GM21528 (cell line): ENCODE results near the gene IMPDH1.

Experiments
- ATAC-seq: cut with Tn5 transposase; IDR thresholded peaks from one replicate; pipeline ENCODE4 v1.9.1; 2021; ENCODE audit warnings: mild to moderate bottlenecking, moderate library complexity; ENCODE audit not compliant: unreplicated experiment, low FRiP score

IMPDH1 gene

DNA sequence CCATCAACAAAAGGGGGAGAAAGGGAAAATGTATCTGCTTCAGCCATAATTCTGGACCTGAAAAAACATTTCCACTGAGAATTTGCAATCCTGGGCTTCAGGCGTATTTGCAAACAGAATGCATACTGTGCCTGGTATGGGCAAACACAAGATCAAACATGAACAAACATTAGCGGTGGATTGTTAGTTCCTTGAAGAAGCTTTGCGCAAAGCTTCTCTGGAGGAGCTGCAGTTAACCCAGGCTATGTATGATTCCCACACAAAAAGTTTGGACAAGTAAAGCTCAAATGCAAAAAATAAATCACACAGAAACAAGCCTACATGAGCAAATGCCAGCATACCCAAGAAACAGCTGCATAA, 25.5 kb upstream of the IMPDH1 start:
- no peak for ATAC-seq

DNA sequence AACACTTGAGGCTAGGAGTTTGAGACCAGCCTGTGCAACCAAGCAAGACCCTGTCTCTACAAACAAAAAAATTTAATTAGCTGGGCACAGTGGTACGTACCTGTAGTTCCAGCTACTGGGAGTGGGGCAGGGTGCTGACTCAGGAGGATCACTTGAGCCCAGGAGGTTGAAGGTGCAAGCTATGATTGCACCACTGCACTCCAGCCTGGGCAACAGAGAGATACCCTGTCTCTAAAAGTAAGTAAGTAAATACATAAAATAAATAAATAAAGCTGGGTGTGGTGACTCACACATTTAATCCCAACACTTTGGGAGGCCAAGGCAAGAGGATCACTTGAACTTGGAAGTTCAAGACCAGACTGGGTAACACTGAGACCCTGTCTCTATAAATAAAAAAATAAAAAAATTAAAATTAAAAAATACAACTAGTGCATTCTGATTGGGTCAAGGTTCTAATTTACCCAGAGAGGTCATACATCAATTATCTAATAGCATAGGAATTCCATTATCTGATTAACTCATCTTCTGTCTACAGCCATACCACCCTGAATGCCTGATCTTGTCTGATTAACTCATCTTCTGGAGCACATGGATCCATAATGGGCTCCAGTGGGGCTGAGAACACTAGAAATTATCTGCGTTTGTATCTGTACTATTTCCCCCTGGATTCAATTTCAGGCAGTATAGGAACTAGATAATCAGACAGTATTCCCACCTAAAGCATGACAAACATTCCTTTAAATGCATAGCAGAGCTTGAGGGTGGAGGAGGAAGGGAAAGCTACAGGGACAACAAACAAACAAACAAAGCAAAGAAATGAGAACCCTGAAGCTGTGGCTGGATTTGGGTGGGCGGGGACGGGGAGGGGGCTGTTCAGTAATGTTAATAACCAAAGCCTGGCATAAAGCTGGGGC, 24.9 kb upstream of the IMPDH1 start:
- no peak for ATAC-seq

DNA sequence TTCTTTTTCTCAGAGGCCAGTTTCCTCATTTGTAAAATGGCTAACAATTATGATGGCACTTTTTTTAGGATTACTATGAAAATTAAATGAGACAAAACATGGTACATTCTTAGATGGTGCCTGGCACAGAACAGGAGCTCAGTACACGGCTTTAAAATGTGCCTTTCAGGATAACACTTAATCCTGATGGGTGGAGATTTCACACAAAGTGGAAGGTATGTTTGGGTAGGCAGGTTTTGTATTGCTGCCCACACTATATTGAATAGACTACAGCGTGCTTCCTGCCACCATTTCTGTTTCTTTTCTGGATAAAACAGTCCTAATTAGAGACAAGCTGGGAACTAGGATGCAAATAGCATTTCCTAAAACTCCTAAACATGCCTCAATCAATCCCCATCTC, 22.0 kb upstream of the IMPDH1 start:
- ATAC-seq, result no peak

DNA sequence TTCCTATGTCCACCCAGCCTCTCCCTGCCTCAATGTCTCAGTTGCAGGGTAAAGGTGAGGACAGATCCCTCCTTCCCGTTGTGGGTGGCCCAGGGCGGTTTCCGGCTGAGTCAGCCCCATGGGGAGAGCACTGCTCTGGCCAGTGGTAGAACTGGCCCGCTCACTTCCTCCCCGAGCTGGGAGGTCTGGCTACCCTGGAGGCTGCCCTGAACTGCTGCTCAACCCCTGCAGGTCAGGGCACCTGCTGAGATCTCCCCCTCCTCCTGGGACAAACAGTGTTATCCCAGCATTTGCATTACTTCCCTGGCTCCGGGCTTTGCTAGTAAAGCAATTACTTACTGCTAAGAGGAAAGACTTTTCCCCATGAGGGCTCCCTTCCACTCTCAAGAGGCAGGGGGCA, 21.4 kb upstream of the IMPDH1 start:
- no peak for ATAC-seq

DNA sequence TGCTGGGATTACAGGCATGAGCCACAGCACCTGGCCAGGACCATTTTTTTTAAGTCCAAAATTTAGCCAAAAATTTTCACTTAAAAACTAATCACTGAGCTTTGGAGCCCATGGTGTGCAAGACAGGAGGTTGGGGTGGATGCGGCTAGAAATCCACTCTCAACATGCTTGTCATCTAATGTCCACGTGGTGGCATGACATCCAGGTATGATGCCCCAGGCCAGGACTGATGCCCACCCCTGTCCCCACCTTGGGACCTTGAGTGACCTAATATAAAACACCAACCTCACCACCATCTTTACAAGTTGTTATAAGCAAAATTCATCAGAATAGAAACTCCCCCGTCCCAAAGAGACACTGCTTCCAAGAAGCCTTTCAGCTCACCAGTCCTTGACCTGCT, 20.4 kb upstream of the IMPDH1 start:
- no peak for ATAC-seq

DNA sequence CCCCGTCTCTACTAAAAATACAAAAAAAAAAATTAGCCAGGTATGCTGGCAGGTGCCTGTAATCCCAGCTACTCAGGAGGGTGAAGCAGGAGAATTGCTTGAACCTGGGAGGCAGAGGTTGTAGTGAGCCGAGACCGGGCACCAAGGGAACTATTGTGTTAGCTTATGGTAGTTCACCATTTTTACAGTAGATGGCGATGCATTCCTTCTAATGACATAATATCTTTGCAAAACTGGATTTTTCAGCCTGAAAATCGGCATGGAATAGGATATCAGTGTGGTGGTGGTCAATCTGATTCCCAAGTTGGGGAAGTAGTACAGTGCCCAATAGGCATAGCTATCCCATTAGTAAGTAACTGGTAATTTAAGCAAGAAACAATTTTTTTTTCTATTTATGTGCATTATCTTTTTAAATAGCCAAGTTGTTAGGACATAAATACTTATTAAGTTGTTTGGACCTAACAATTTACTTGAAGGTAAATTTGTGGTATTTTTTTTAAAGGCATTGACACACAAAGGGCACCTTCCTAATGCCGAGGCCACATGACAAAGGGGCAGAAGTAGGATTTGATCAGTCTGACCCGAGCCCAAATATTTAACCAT, 17.6 kb upstream of the IMPDH1 start:
- no peak for ATAC-seq

DNA sequence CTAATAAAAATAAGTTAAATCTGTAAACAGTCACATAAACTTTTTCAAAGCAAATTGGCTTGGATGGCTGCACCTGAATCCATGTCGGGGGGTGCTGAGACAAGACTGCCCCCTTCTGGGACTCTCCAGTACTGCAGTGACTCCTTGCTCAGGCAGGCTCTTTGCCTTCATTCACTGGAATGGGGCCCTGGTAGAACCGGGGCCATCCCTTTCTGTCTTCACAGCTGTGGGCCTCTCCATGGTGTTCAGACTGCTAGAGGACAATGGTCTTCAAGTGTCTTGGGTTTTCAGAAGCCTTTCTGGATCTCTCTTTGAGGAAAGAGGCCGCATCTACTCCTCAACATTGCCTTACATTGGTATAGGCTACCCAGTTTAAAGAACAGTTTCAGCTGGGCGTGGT, 16.1 kb upstream of the IMPDH1 start:
- no peak for ATAC-seq

DNA sequence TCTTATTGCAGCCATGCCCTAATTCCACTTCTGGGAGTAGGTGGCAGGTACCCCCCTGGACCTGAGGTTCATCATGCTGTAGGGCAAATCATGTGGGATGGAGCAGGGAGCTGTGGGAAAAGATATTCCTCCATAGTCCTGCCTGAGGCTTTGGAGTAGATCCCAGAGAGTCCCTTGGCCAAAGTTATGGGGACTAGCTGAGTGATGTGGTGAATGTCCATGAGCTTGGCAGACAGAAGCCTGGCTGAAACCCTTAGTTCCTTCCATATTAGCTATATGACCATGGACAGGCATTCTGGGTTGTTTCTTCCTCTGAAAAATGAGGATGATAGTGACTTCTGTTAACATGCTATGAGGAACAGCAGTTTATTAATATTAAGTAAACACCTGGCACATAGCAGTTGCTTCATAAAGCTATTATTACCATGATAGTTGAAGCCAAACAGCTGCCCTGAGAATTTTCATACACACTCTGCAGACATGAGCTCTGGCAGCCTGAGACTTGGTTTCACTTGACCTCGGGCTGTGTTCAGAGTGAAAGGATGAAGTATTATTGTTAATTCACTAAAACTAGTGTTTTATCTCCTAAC, 15.0 kb upstream of the IMPDH1 start:
- ATAC-seq, result no peak

DNA sequence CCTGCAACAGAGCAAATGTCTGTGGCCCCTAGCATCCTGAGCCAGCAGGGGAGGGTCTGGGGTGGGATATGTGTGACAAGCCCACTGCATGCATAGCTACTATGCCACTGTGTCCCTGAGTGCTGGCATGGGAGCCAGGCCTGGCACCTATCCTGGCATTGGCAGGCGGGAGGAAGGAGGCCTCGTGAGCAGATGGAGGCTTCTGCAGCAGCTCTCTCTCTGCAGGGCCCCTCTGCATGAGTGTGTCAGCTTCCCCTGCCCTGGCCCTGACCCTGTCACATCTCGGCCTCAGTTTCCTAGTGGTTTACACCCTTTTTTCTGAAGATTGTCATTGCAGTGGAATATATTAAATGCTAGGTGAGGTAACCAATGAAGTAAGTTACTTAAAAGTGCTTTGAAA, 13.1 kb upstream of the IMPDH1 start:
- no peak for ATAC-seq

DNA sequence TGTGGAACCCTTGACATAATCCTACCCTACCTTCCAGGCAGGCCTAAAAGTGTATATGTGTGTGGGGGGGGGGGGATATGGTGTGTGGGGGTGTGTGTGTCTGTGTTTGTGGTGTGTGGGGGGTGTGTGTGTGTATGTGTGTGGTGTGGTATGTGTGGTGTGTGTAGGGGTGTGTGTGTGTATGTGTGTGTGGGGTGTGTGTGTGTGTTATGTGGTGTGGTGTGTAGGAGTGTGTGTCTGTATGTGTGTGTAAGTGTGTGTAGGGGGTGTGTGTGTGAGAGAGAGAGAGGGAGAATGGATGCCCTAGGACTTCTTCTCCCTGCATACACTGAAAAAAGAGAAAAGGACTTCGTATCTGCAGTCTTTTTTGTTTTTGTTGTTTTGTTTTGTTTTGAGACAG, 12.3 kb upstream of the IMPDH1 start:
- no peak for ATAC-seq

DNA sequence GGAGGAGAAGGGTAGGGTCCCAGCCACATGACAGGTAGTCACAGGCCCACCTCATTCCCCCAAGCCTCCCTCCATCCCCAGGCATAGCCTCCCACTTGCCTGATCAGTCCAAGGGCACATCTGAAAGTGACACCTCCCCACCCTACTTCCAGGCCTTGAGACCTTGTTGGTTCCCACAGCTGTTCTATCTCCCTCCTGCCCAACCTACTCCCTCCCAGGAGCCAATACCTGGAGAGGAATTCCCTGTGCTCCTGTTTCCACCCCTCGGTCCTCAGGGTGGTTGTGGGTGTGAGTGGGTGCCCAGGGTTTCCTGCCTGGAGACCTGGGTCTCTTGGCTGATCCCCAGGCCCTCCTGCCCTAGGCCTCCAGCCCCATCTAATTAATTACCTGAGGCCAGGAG, 11.6 kb upstream of the IMPDH1 start:
- no peak for ATAC-seq

DNA sequence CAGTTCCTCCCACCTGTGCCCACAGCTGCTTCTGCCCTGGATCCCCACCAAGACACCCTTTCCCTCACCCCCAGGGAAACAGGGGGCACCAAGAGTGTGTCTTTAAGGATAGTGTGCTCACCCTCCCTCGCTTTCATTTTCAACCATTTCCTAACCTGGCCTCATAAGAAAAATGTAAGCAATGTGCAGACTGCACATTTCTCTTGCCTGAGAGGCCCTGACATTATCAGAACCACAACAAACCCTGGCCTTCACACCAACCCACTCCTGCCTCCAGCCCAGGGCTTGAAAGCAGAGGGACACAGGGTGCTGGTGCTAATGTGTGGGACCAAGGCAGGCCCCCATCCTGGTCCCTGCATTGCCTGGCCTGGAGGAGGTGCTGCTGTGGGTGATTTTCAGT, 11.0 kb upstream of the IMPDH1 start:
- ATAC-seq, result no peak

DNA sequence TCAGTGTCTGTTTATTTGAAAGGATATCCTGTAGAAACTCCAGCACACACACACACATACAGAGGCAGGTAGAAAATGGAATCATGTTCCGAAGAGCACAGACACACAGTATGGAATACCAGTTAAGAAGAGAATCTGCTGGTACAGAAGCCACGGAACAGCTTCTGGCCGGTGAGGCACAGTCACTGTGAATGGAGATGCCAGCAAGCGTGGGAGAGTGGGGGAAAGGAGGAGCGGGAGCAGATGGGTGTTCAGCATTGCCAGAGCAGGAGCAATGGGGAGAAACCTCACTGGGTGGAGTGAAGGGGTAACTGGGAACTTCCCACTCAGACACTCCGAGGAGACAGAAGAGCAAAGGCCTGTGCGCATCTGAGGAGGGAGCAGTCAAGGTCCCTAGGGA, 9.5 kb upstream of the IMPDH1 start:
- ATAC-seq, result no peak

DNA sequence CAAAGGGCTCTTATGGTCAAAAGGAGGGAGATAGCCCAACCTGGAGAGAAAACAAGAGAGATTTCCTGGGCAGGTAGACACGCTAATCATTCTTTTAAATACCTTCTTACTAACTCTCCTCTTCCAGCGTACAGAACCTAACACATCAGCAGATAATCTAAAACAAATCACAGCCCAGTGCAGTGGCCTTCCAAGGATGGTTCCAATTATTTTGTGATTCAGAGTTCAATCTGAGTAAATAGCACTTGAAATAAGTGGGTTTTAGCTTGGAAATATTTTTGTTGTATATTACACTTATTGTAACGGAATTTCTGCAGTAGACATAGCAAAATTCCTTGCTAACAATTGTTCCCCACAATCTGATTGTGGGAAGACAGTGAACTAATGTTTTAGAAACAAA, 7.3 kb upstream of the IMPDH1 start:
- no peak for ATAC-seq

DNA sequence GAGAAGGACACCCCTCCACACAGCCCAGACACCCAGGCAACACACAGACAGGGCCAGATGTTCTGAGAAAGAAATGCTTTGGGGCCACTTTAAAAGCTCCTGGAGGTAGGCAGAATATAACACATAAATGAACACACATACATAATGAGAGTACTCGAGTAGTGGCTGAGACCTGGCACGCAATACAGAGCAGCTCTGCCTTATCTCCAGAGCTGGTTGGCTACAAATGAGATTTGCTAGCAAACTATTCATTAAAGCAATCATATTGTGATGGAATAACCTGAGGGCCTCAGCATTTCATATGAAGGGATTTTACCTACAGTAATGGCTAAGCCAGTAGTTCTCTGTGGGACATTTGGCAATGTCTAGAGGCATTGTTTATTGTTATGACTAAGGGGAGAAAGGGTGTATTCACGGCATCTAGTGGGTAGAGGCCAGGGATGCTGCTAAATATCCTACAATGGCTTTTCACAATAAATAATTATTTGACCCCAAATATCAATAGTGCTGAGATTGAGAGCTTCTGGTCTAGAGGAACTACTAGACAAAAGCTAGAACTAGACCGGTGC, 5.5 kb upstream of the IMPDH1 start:
- no peak for ATAC-seq

DNA sequence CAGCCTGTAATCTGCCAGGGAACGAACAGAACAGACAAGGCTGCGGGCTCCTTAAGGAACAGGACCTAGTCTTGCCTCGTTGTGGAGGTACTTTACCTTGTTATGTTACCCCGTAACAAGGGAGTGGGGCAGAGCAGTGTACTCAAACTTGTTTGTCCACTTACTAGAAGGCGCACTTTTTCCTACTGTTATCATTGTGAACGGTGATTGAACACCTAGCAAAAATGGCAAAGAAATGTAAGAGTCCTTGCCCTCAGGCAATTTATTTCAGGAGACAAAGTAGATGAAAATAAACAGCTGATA, 620 bp upstream of the IMPDH1 start:
- ATAC-seq, result no peak

DNA sequence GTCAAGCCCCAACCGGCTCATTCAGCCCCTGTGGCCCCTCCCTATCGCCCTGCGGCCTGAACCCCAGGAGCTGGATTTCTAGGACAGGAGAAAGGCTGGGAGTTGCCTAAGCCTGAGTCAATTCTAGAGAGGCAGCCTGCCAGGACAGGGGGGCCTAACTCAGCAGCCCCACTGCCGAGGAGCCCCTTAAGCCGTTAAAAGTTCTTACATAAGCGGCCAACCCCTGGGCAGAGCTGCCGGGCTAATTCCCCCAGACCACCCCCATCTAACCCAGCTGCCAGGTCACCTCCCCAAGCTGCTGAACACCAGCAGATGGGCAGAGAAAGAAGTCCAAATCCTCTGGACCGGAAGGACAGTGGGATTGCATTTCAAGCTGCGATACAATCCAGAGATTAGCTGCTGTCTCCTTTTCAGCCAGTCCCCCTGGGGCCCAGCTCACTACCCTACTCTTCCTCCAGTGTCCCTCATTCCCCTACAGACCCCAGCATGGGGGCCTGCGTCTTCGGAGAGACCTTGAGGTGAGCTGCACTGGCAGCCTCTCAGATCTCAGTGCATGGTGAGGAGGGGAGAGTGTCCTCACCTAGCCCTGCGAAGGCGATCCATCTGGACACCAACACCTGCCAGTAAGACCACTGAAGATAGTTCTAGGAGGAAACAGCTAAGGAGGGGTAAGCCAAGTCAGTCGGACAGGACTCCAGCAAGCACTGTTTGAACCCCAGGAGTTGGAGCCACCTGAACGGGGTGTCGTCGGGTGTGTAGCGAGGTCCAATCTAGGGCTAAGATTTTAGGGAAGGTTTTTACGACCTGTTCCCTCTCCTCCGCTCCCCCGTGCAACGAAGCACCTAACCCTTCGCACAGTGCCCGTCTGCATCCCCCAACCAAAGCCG, 830 bp downstream of the IMPDH1 start:
- ATAC-seq, result no peak

DNA sequence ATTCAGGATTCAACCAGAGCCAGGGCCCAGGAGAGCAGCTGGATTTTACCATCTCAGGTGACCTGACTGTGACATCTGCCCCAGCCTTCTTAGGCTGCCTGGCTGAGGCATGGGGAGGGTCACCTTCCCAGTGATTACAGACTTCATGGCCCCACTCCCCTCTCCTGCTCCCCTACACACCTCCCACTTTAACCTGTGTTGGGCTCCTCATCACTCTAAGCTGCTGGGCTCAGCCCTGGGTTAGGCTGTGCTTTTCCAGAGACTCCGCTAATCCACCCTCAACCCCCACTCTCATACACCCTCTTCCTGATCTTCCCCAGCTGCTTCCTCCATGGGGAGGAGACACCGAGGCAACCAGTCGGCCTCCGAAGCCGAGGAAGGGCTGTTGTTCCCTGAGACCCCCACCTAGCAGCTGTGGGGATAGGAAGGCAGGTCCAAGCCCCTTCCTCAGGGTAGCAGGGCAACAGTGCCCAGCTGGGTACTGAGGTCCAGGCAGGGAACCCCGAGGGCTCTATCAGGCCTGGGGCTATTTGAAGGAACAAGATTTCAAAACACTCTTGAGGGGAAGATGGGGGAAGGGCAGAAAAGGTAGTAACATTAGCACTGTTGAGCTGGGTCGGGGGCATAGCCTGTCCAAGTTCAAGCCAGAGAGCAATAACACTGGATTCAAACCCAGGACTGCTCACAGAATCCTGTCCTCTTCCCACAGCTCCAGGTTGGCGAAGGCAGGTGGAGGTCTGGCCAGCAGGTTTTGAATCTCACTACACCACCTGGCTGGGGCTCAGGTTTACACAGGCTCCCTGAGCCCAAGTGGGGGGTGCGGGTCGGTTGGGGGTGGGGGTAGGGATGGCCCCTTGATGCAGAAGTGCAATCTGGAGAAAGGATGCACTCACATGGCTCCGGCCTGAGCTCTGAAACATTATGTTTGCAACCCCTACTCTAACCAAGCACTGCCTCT, 1.8 kb downstream of the IMPDH1 start:
- ATAC-seq, result no peak

DNA sequence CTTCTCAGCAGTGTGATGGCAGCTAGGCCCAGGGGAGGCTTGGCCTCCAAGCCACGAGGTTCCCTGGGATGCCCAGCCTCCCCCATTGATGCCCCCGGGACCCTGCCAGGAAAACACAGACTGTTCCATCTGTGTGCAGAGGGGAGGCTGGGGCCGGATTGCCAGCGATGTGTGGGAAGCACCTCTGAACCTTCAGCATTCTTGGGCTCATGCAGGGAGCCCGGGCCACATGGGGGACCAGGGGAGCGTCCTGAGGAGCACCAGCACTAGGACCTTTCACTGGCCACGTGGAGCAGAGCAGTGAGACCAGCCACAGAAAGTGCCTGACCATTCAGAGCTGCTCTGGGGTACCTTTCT, 2.6 kb downstream of the IMPDH1 start:
- no peak for ATAC-seq
